GM21528 (cell line): ENCODE measurements around the gene PKDCC.

Source experiments
- ATAC-seq: cut with Tn5 transposase; IDR thresholded peaks from one replicate; pipeline ENCODE4 v1.9.1; 2021; ENCODE audit warnings: mild to moderate bottlenecking, moderate library complexity; ENCODE audit not compliant: unreplicated experiment, low FRiP score

PKDCC gene

GRCh38 chr2:42047488-42048298, at the start of gene PKDCC:
TSS of gene PKDCC (plus strand) at chr2:42048021. CDS start at chr2:42048200, 179 bp downstream.
- peak; percentile 51 for ATAC-seq

GRCh38 chr2:41998186-41999127, 49.4 kb upstream of the PKDCC start:
- ATAC-seq: no peak

DNA sequence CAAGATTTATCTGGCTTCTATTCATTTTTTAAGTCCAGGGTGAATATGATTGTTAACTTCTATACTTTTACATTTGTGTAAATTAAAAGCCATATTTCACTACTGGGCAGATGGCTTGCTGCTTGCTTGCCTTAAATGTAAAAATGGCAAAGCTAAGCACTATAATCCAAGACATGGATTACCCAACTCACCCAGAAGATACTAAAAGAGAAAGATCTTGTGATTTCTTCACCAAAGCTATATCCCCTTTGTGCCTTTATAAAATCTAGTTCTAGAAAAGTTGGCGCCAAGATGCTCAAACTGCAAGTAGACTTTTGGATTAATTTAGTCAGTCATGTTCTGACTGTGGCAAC, 48.7 kb upstream of the PKDCC start:
- ATAC-seq: no peak

DNA sequence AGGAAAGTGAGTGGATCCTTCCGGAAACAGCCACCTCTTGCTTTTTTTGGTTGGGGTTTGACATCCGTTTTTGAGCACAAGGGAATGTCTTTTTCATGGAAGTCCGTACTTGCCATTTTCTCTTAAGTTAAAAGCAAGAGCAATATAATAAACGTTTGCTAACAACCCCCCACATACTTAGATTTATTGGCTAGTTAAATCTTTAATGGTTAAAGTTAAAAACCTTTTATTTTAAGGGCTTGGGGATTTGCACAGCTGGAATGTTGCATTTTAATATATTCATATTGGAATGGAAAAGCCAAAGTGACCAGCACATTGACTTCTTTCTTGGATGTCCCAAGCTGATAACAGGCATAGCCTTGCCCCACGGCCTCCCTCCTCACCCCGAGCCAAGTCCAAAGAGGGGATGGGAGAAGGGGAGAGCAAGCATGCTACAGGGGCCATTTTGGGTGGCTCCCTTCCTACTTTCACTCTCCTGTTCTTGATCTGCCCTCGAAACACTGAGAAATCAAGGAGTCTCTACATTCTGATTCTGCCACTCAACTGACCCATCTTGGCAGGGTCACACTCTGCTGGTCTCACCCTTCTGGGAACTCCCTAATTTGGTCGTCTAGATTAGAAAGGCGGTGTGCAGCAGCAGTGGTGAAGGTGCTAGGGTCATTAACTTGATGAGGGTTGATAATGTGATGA, 48.1 kb upstream of the PKDCC start:
- ATAC-seq: no peak

DNA sequence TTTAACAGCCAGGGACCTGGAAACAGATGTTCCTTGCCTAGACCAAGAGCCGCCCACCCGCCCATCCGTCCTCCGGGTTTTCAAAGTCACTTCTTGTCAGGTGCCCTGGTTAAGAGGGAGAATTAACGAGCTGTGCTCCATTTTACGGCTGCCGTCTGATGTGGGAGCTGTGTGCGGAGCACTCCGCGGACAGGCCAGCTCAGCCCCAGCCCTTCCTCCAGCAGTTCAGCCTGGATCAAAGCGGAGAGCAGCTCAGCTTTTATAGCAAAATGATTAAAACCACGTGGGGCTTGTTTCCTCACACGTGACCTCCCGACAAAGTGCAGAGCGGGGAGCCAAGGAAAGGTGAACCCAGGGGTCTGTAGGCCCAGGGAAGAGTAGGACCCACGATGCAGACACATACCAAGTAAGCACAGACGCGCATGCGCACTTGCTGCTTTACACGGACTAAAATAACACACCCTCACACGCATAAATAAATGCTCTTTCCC, 46.1 kb upstream of the PKDCC start:
- ATAC-seq: no peak

GRCh38 chr2:42007551-42007950, 40.3 kb upstream of the PKDCC start:
- ATAC-seq: no peak

GRCh38 chr2:42008241-42008921, 39.4 kb upstream of the PKDCC start:
- ATAC-seq: no peak

DNA sequence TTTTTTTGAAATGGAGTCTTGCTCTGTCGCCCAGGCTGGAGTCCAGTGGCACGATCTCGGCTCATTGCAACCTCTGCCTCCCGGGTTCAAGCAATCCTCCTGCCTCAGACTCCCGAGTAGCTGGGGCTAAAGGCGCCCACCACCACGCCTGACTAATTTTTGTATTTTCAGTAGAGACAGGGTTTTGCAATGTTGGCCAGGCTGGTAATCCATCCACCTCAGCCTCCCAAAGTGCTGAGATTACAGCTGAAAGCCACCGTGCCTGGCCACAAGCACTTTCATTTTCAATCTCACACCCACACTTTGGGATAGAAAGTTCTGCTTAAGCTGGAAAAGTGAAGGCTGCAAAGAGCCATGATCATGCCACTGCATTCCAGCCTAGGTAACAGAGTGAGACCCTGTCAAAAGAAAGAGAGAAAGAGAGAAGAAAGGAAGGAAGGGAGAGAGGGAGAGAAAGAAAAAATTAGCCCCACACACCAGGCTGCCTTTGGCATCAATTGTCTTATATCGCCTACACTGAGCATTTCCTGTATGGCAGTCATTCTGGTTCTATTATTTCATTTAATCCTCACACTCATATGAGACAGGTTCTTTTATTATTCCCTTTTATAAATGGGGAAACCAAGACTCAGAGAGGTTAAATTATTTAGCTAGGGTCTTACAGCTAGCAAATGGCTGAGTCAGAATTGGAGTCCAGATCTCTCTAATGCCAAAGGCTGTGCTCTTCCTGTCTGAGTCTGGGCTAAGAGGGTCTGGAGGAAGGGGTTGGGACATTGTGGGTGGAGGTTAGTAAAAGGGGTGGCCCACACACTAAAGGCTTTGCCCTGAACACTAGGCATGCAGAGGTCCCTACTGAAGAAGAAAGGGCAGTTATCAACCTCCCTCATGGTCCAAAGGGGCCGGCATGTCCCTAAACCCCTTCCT, 37.9 kb upstream of the PKDCC start:
- ATAC-seq: no peak

DNA sequence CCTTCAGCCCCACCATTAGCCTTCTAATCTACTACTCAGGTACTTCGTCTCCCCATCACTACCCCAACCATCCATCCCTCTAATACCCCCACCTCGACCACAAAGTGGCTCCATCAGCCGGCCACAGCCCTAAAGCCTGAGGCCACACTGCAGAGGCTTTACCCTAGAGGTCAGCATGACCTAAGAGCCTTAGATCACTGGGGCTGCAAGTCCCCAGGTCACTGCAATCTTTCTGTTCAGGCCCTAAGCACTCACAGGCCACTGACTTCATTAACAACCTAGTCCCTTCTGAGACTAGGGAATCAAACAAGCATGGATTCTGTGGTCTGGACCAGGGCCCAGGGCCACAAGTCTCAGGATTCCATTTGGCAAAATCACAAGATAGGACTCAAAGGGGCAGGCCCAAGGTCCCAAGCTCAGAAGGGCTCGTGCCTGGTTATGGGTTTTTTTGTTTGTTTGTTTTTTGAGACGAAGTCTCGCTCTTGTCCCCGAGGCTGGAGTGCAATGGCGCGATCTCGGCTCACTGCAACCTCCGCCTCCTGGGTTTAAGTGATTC, 37.0 kb upstream of the PKDCC start:
- ATAC-seq: no peak

DNA sequence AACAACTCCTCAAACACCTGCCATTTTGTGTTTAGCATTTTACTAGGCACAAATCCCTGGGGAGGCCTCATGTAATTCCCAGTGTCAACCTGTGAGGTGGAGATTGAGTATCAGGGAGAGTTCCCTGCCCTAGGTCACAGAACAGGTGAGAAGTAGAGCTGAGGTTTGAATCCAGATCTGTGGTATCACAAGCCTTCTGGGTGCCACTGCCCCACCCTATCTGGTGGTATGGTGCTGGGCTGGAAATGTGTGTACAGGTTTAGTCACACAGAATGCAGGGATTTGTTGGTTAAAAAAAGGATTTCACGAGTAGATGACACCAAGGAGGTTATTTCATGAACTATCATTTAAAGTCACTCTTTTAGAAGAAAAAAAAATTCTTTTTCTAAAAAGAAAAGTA, 35.7 kb upstream of the PKDCC start:
- no peak for ATAC-seq

DNA sequence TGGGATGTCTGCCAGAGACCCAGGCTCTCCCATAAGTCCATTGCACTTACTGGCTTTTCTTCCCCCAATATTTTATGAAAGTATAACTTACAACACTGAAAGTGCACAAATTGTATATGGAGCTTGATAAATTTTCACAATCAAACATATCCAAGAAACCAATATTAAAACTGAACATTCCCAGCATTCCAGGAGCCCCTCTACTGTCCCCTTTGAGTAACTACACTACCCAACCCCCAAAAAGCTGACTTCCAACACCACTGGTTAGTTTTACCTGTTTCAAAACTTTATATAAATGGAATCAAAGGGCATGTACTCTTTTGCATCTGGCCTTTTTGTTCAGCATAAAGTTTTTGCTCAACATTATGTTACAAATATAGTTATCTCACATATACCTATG, 35.2 kb upstream of the PKDCC start:
- ATAC-seq: no peak

- no peak for ATAC-seq
Measured at GRCh38 chr2:42013409-42013808, 34.4 kb upstream of the PKDCC start.

DNA sequence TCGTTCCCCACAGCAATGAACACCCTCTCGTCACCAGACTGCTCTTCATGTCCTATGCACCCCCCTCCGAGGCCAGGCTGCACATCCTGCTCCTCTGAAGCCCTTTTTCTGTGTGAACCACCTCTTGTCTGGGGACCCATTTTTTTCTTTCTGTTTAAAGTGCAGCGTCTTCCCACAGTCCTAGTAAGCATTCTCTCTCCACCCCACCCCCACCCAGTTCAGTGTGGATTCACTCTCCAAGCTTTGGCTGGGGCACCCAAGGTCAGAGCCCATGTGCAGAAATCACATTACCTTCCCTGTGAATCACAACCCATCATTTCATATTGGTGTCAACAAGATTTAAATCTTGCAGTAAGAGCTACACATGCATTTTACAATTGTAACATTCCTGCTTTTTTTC, 26.4 kb upstream of the PKDCC start:
- no peak for ATAC-seq

DNA sequence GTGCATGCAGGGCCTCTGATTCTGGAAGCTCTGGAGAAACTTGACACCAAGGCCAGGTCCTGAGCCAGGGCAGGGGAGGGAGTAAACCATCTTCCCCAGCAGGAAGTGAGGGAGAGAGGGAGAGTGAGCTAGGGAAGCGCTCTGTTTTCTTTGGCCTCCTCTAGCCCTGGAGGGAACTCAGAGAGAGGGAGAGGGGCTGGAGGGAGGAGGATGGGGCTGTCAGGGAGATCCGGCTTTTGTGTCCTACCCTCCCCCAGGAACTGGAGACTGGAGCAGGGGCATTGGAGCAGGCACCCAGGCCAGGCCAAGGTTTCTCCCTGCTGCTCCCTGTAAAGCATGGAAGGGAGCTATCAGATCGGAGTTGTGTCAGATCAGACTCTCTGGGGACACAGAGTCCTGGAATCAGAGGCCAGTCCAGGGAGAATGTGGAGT, 22.7 kb upstream of the PKDCC start:
- ATAC-seq: no peak

- no peak for ATAC-seq
Measured at GRCh38 chr2:42026272-42026671, 21.5 kb upstream of the PKDCC start.

- ATAC-seq: peak; percentile 68
Measured at GRCh38 chr2:42028571-42029148, 19.2 kb upstream of the PKDCC start.

- ATAC-seq: no peak
Measured at GRCh38 chr2:42029171-42029570, 18.6 kb upstream of the PKDCC start.

- ATAC-seq: no peak
Measured at GRCh38 chr2:42029639-42030199, 18.1 kb upstream of the PKDCC start.
